HCT116 (cell line): ENCODE measurements around the gene H19. TPM values are rescaled to one million over a fixed set of nuclear protein-coding genes. Genes with fewer than 3 reads are reported as not detected.

Experiments used
- ATAC-seq: fragments of 200-7000 bp; cut with Tn5 transposase; 2 replicates; pipeline ENCODE4 v1.9.1; 2020; ENCODE audit warnings: mild to moderate bottlenecking, moderate library complexity
- BruUV-seq: library from RNA; stranded (reverse); fragments of 400-500 nt; replicated peaks from 2 replicates; lab custom pipeline; 2021; lab: Mats Ljungman, UMichigan
- CTCF ChIA-PET: fragments of 300-600 bp; sonication (Branson Sonifier 250); formaldehyde crosslinking; loops from one replicate; lab custom pipeline; 2021; ENCODE audit warnings: antibody characterized with exemption; lab: Charles Lee
- POLR2A ChIA-PET: fragments of 300-600, 350-600 bp; sonication (Branson Sonifier 250); formaldehyde crosslinking; loops from one replicate; lab custom pipeline; 2021; ENCODE audit warnings: antibody characterized with exemption; lab: Charles Lee
- RAD21 ChIA-PET, 2 experiments: fragments of 300-600 bp; sonication (Branson Sonifier 250); formaldehyde crosslinking; loops; one replicate each; lab custom pipeline; 2023; ENCODE audit warnings: low total read pairs in 2 of 2; ENCODE audit not compliant: uncharacterized antibody in 2 of 2, unreplicated experiment in 2 of 2, low non-redundant PET in 1 of 2; lab: Charles Lee
- DNase-seq: peaks from one replicate; pipeline ENCODE4 v3.0.0-alpha.2; 2010; ENCODE audit warnings: low read depth, low spot score
- H2AFZ ChIP-seq: fragments of 200-600 bp; shearing (Covaris generic), sonication (generic); 2 replicates; pipeline ENCODE4 v1.6.1; 2017; ENCODE audit warnings: low read depth, mixed run types, mixed read lengths, antibody characterized with exemption, low read length; ENCODE audit not compliant: poor library complexity, severe bottlenecking
- H3K27ac ChIP-seq: 2 replicates; pipeline ENCODE4 v1.5.1; 2012; ENCODE audit warnings: low read depth, low read length
- H3K27me3 ChIP-seq: fragments of 200-600 bp; sonication (generic); 2 replicates; pipeline ENCODE4 v1.6.1; 2016; ENCODE audit warnings: mixed run types, low read length, mixed read lengths; ENCODE audit not compliant: insufficient read depth
- H3K36me3 ChIP-seq, 2 experiments: fragments of 200-500 bp in 1 of 2; fragments of 200-600 bp in 1 of 2; sonication (Bioruptor generic) in 1 of 2; sonication (generic) in 1 of 2; 2 replicates each; pipeline versions ENCODE4 v1.5.1 to v1.6.1; 2014 to 2016; ENCODE audit warnings: low read length in 2 of 2, inconsistent platforms in 1 of 2, mixed read lengths in 1 of 2, mixed run types in 1 of 2; ENCODE audit not compliant: insufficient read depth in 2 of 2, control insufficient read depth in 1 of 2
- H3K4me1 ChIP-seq, 2 experiments: fragments of 200-600 bp in 1 of 2; sonication (generic) in 1 of 2; 2 replicates each; pipeline versions ENCODE4 v1.5.1 to v1.6.1; 2012 to 2017; ENCODE audit warnings: low read length in 2 of 2, inconsistent platforms in 1 of 2, mild to moderate bottlenecking in 1 of 2, mixed read lengths in 1 of 2, mixed run types in 1 of 2, moderate library complexity in 1 of 2; ENCODE audit not compliant: insufficient read depth in 2 of 2, control insufficient read depth in 1 of 2
- H3K4me2 ChIP-seq: fragments of 200-600 bp; sonication (generic); 2 replicates; pipeline ENCODE4 v1.6.1; 2017; ENCODE audit warnings: mixed run types, low read length, mixed read lengths
- H3K4me3 ChIP-seq, 2 experiments: fragments of 200-600 bp in 1 of 2; sonication (generic) in 1 of 2; replicated peaks in 1 of 2; 2 replicates each; pipeline ENCODE4 v1.5.1; 2011 to 2016; ENCODE audit warnings: low read length in 2 of 2, control low read depth in 1 of 2, low read depth in 1 of 2, mild to moderate bottlenecking in 1 of 2, mixed read lengths in 1 of 2, mixed run types in 1 of 2
- H3K79me2 ChIP-seq: fragments of 200-600 bp; sonication (generic); 2 replicates; pipeline ENCODE4 v1.6.1; 2017; ENCODE audit warnings: mild to moderate bottlenecking, mixed run types, low read length, moderate library complexity, mixed read lengths; ENCODE audit not compliant: insufficient read depth
- H3K9ac ChIP-seq: fragments of 200-600 bp; sonication (generic); 2 replicates; pipeline ENCODE4 v1.6.1; 2016; ENCODE audit warnings: low read length, mixed read lengths
- H3K9me2 ChIP-seq: fragments of 200-600 bp; sonication (generic), shearing (Covaris generic); 2 replicates; pipeline ENCODE4 v1.6.1; 2017; ENCODE audit warnings: mixed run types, mild to moderate bottlenecking, moderate library complexity; ENCODE audit not compliant: insufficient read depth
- H3K9me3 ChIP-seq, 2 experiments: fragments of 200-500 bp in 1 of 2; fragments of 200-600 bp in 1 of 2; sonication (Bioruptor generic) in 1 of 2; sonication (generic) in 1 of 2; 2 replicates each; pipeline ENCODE4 v1.6.1; 2014 to 2017; ENCODE audit warnings: low read length in 2 of 2, mixed read lengths in 2 of 2, inconsistent platforms in 1 of 2, low read depth in 1 of 2, mild to moderate bottlenecking in 1 of 2, mixed run types in 1 of 2, moderate library complexity in 1 of 2; ENCODE audit not compliant: control insufficient read depth in 1 of 2, insufficient read depth in 1 of 2
- H4K20me1 ChIP-seq: fragments of 200-600 bp; sonication (generic), shearing (Covaris generic); 2 replicates; pipeline ENCODE4 v1.6.1; 2017; ENCODE audit warnings: mixed run types, mild to moderate bottlenecking, moderate library complexity; ENCODE audit not compliant: insufficient read depth
- CBX3 ChIP-seq: IDR thresholded peaks from 2 replicates; pipeline ENCODE4 v1.6.1; 2012; ENCODE audit warnings: low read depth
- CEBPB ChIP-seq: IDR thresholded peaks from 2 replicates; pipeline ENCODE4 v1.6.1; 2012; ENCODE audit warnings: low read depth
- CTCF ChIP-seq, 3 experiments: fragments of 200-600 bp in 1 of 3; sonication (generic) in 1 of 3; IDR thresholded peaks in 2 of 3; conservative IDR thresholded peaks in 1 of 3; 2 replicates each; pipeline ENCODE4 v1.5.1; 2012 to 2017; ENCODE audit warnings: low read depth in 2 of 3, low read length in 2 of 3, antibody characterized with exemption in 1 of 3, borderline replicate concordance in 1 of 3, control low read depth in 1 of 3, mild to moderate bottlenecking in 1 of 3, mixed read lengths in 1 of 3, mixed run types in 1 of 3, moderate library complexity in 1 of 3; ENCODE audit not compliant: insufficient read depth in 1 of 3
- FOSL1 ChIP-seq: IDR thresholded peaks from 2 replicates; pipeline ENCODE4 v1.6.1; 2012; ENCODE audit warnings: low read depth
- MAX ChIP-seq: IDR thresholded peaks from 2 replicates; pipeline ENCODE4 v1.6.1; 2012
- RAD21 ChIP-seq: IDR thresholded peaks from 2 replicates; pipeline ENCODE4 v1.6.1; 2012; ENCODE audit warnings: low read depth, mild to moderate bottlenecking
- SP1 ChIP-seq: IDR thresholded peaks from 2 replicates; pipeline ENCODE4 v1.6.1; 2012; ENCODE audit warnings: low read depth
- ZBTB33 ChIP-seq: IDR thresholded peaks from 2 replicates; pipeline ENCODE4 v1.6.1; 2011; ENCODE audit warnings: mild to moderate bottlenecking, low read length, moderate library complexity; ENCODE audit not compliant: insufficient replicate concordance; ENCODE audit errors: extremely low read depth
- ZFX ChIP-seq: fragments of 450-650 bp; IDR thresholded peaks from 2 replicates; pipeline ENCODE4 v1.6.1; 2017
- intact Hi-C: fragments of 100-400 bp; cut with micrococcal nuclease; formaldehyde crosslinking; loops from 2 replicates; pipeline ENCODE4 v1.10.0; 2022
- total RNA-seq: library from RNA; stranded (reverse); gene quantifications from one replicate; pipeline ENCODE4 v1.2.1, GENCODE V29; 2021; ENCODE audit not compliant: unreplicated experiment

Gene H19
- total RNA-seq, 1 experiment from 2014 or later: 10.5 TPM

GRCh38 chr11:1983601-1983961, 14.1 kb downstream of the H19 start:
- H2AFZ ChIP-seq: no peak overlapping the region
- TF ChIP-seq CBX3 (no peak), MAX (no peak), ZFX (no peak), CTCF (IDR thresholded peaks at IDR 0.05 in 2 of 3, conservative IDR thresholded peaks at IDR 0.05 in 1 of 3; ENCODE audit: borderline replicate concordance in 1 of 3, insufficient read depth in 1 of 3, low read depth in 2 of 3, low read length in 2 of 3) (no peak), CEBPB (no peak), ZBTB33 (no peak), SP1 (no peak), FOSL1 (no peak), RAD21 (no peak)
- TF ChIP-seq, all 23 proteins: peak for 0
- no TSS peak for BruUV-seq
- no peaks in the 10 kb centered on the region for H4K20me1 ChIP-seq
- no peak for ATAC-seq
- RAD21 ChIA-PET: no interaction called here
- intact Hi-C loops: no loop called here
- H3K27me3 ChIP-seq: no peaks in the 10 kb centered on the region
- H3K4me2 ChIP-seq: no peak overlapping the region
- H3K9ac ChIP-seq: no peak overlapping the region
- H3K79me2 ChIP-seq: no peaks in the 10 kb centered on the region
- CTCF ChIA-PET: no interaction called here
- H3K27ac ChIP-seq: no peak overlapping the region
- DNase-seq: no peak
- H3K9me3 ChIP-seq: no peaks in the 10 kb centered on the region
- no peaks in the 10 kb centered on the region for H3K4me1 ChIP-seq
- POLR2A ChIA-PET: no interaction called here
- no peaks in the 10 kb centered on the region for H3K9me2 ChIP-seq
- no peaks in the 10 kb centered on the region for H3K36me3 ChIP-seq
- H3K4me3 ChIP-seq: no peak overlapping the region
